ENCODE data around the gene ARHGAP22. TPM values are rescaled to one million over a fixed set of nuclear protein-coding genes. Genes with fewer than 3 reads are reported as not detected.
A peak's percentile ranks its signal among the peaks of the same experiment; 100 is the strongest.

Gene ARHGAP22
- polyA plus RNA-seq, 3 donors = 1.5 to 7.8 (median 1.9) TPM

- Mint-ChIP-seq H3K4me1 (peaks cover 37% of the 10 kb centered on the region), H3K4me3 (no peak overlapping the region), H3K36me3 (peaks cover 4 to 9% of the 10 kb centered on the region in 2 donors), H3K27ac (peak overlapping the region in 2 of 7 donors; percentile 1 to 37), H3K27me3 (ENCODE audit: low read depth in 3 of 3) (peaks cover 24 to 40% (median 25%) of the 10 kb centered on the region in 3 donors), H3K9me3 (peaks cover 4 to 22% (median 13%) of the 10 kb centered on the region in 7 donors)
- Histone ChIP-seq H3K9me3 (replicated peaks in 1 of 2; ENCODE audit: control insufficient read depth in 1 of 2, insufficient read depth in 1 of 2, low read length in 2 of 2) (peaks cover 5 to 7% of the 10 kb centered on the region in 2 donors), H3K27me3 (ENCODE audit: control insufficient read depth in 2 of 2, insufficient read depth in 2 of 2, low read length in 2 of 2) (peaks cover 19 to 22% of the 10 kb centered on the region in 2 donors), H3K4me2 (replicated peaks; ENCODE audit: extremely low read depth, low read length, poor library complexity, severe bottlenecking) (no peak overlapping the region), H2AFZ (ENCODE audit: insufficient read depth, low read depth, low read length, poor library complexity, severe bottlenecking) (no peak overlapping the region), H3K9ac (ENCODE audit: insufficient read depth, low read length, poor library complexity, severe bottlenecking) (no peak overlapping the region), H3K4me3 (replicated peaks in 1 of 3; ENCODE audit: low read depth in 2 of 3, low read length in 3 of 3) (no peak overlapping the region), H3K36me3 (replicated peaks in 1 of 2; ENCODE audit: control insufficient read depth in 1 of 2, insufficient read depth in 2 of 2, low read length in 2 of 2) (no peaks in the 10 kb centered on the region), H4K20me1 (ENCODE audit: insufficient read depth, low read length) (peaks cover 6% of the 10 kb centered on the region), H3K79me2 (ENCODE audit: insufficient read depth, low read length) (no peaks in the 10 kb centered on the region), H3K27ac (ENCODE audit: low read depth in 1 of 2, low read length in 2 of 2) (no peak overlapping the region), H3K4me1 (ENCODE audit: control insufficient read depth in 1 of 2, insufficient read depth in 2 of 2, low read length in 2 of 2) (peaks cover 29 to 40% of the 10 kb centered on the region in 2 donors)
- WGBS (ENCODE audit: insufficient coverage) = 40% methylated on average over 12 of the region's 12 CpGs
- no peak for TF ChIP-seq CTCF (IDR thresholded peaks at IDR 0.05)
- intact Hi-C loops (cut with micrococcal nuclease) = loop anchor here in 1 of 2 donors (10.0 kb wide), 1 partner anchor 155 kb away; no protein-coding TSS in a partner anchor
- DNase-seq = no peak
Measured at GRCh38 chr10:48519481-48520183, 85.2 kb downstream of the ARHGAP22 start.

GRCh38 chr10:48518986-48519385, 85.9 kb downstream of the ARHGAP22 start:
- Histone ChIP-seq H3K36me3 (replicated peaks in 1 of 2; ENCODE audit: control insufficient read depth in 1 of 2, insufficient read depth in 2 of 2, low read length in 2 of 2) (no peaks in the 10 kb centered on the region), H3K9ac (ENCODE audit: insufficient read depth, low read length, poor library complexity, severe bottlenecking) (no peak overlapping the region), H3K9me3 (replicated peaks in 1 of 2; ENCODE audit: control insufficient read depth in 1 of 2, insufficient read depth in 1 of 2, low read length in 2 of 2) (peaks cover 7 to 12% of the 10 kb centered on the region in 2 donors), H3K4me1 (ENCODE audit: control insufficient read depth in 1 of 2, insufficient read depth in 2 of 2, low read length in 2 of 2) (peaks cover 29 to 40% of the 10 kb centered on the region in 2 donors), H3K79me2 (ENCODE audit: insufficient read depth, low read length) (no peaks in the 10 kb centered on the region), H4K20me1 (ENCODE audit: insufficient read depth, low read length) (peaks cover 6% of the 10 kb centered on the region), H3K27me3 (ENCODE audit: control insufficient read depth in 2 of 2, insufficient read depth in 2 of 2, low read length in 2 of 2) (peaks cover 15 to 19% of the 10 kb centered on the region in 2 donors), H2AFZ (ENCODE audit: insufficient read depth, low read depth, low read length, poor library complexity, severe bottlenecking) (no peak overlapping the region), H3K27ac (ENCODE audit: low read depth in 1 of 2, low read length in 2 of 2) (no peak overlapping the region), H3K4me2 (replicated peaks; ENCODE audit: extremely low read depth, low read length, poor library complexity, severe bottlenecking) (no peak overlapping the region), H3K4me3 (replicated peaks in 1 of 3; ENCODE audit: low read depth in 2 of 3, low read length in 3 of 3) (no peak overlapping the region)
- no peak overlapping the region for H3K27ac Mint-ChIP-seq
- no peak overlapping the region for H3K4me3 Mint-ChIP-seq
- 83% methylated on average over 4 of the region's 4 CpGs for WGBS (ENCODE audit: insufficient coverage)
- no peak for DNase-seq
- peaks cover 21 to 34% (median 22%) of the 10 kb centered on the region in 3 donors for H3K27me3 Mint-ChIP-seq (ENCODE audit: low read depth in 3 of 3)
- peaks cover 9 to 26% (median 17%) of the 10 kb centered on the region in 7 donors for H3K9me3 Mint-ChIP-seq
- peaks cover 37% of the 10 kb centered on the region for H3K4me1 Mint-ChIP-seq
- intact Hi-C loops (cut with micrococcal nuclease) = loop anchor here in 1 of 2 donors (10.0 kb wide), 1 partner anchor 154 kb away; no protein-coding TSS in a partner anchor
- H3K36me3 Mint-ChIP-seq = peaks cover 4 to 9% of the 10 kb centered on the region in 2 donors
- TF ChIP-seq CTCF (IDR thresholded peaks at IDR 0.05) = no peak

All from CD14-positive monocyte (primary cell).